A549 (cell line): Measurements from ENCODE around the gene SLC37A1.

ENCODE experiments used
- CTCF ChIP-seq: fragments of >200 bp; sonication (Bioruptor Twin); formaldehyde crosslinking; IDR thresholded peaks from 3 replicates; pipeline ENCODE4 v1.5.1; 2016
- FOXS1 ChIP-seq: fragments of 250-450 bp; sonication (Bioruptor Pico); IDR thresholded peaks from 2 replicates; pipeline ENCODE4 v1.5.0; 2020; ENCODE audit warnings: mild to moderate bottlenecking, moderate library complexity
- HDAC2 ChIP-seq: fragments of 200-600 bp; sonication (generic); IDR thresholded peaks from 2 replicates; pipeline ENCODE4 v1.6.1; 2016
- KDM1A ChIP-seq: fragments of 200-600 bp; sonication (generic); IDR thresholded peaks from 2 replicates; pipeline ENCODE4 v1.6.1; 2016; ENCODE audit warnings: low read depth, mild to moderate bottlenecking
- MAFK ChIP-seq: fragments of 450-650 bp; IDR thresholded peaks from 2 replicates; pipeline ENCODE4 v1.6.1; 2014; ENCODE audit not compliant: partially characterized antibody
- MAX ChIP-seq: IDR thresholded peaks from 2 replicates; pipeline ENCODE4 v1.6.1; 2012
- MAZ ChIP-seq: fragments of 150-350 bp; IDR thresholded peaks from 2 replicates; pipeline ENCODE4 v1.6.1; 2014; ENCODE audit warnings: antibody characterized with exemption, low read depth, low read length, borderline replicate concordance
- POLR2A ChIP-seq: IDR thresholded peaks from 2 replicates; pipeline ENCODE4 v1.6.1; 2012; ENCODE audit warnings: mild to moderate bottlenecking, low read length
- RARB ChIP-seq: fragments of 250-450 bp; sonication (Bioruptor Pico); IDR thresholded peaks from 2 replicates; pipeline ENCODE4 v1.8.0; 2021; ENCODE audit warnings: mild to moderate bottlenecking, moderate library complexity
- SMC3 ChIP-seq: fragments of >200 bp; sonication (Bioruptor Twin); formaldehyde crosslinking; IDR thresholded peaks from 3 replicates; pipeline ENCODE4 v1.6.1; 2018; ENCODE audit warnings: inconsistent platforms

GRCh38 chr21:42566524-42567213 is 53.0 kb downstream of the SLC37A1 start:
- TF ChIP-seq MAZ (no peak), FOXS1 (no peak), CTCF (no peak), SMC3 (no peak), KDM1A (no peak), RARB (CRISPR knock-in tag) (no peak), HDAC2 (no peak), MAX (no peak), POLR2A (no peak), MAFK (no peak)
